BE2C (cell line): ENCODE data around the gene APBA1.

ENCODE experiments used
- DNase-seq: peaks from one replicate; pipeline ENCODE4 v3.0.0-alpha.2; 2020
- H3K27me3 ChIP-seq: fragments of 250-450 bp; sonication (Bioruptor Pico); 2 replicates; pipeline ENCODE4 v1.5.1; 2020; ENCODE audit warnings: mild to moderate bottlenecking
- H3K36me3 ChIP-seq: fragments of 250-450 bp; sonication (Bioruptor Pico); 2 replicates; pipeline ENCODE4 v1.5.1; 2020; ENCODE audit warnings: mild to moderate bottlenecking
- H3K4me1 ChIP-seq: fragments of 250-450 bp; sonication (Bioruptor Pico); 2 replicates; pipeline ENCODE4 v1.5.1; 2020
- H3K4me3 ChIP-seq: 2 replicates; pipeline ENCODE4 v1.5.1; 2011; ENCODE audit warnings: low read depth, low read length
- H3K9me3 ChIP-seq: fragments of 250-450 bp; sonication (Bioruptor Pico); 2 replicates; pipeline ENCODE4 v1.5.1; 2020
- CTCF ChIP-seq: IDR thresholded peaks from 2 replicates; pipeline ENCODE4 v1.5.1; 2012; ENCODE audit warnings: mild to moderate bottlenecking, low read depth, low read length

Gene APBA1

GRCh38 chr9:69427286-69427685 lies 244.9 kb downstream of the APBA1 start:
- no peak for TF ChIP-seq CTCF
- Histone ChIP-seq H3K27me3 (no peaks in the 10 kb centered on the region), H3K4me3 (no peak overlapping the region), H3K9me3 (no peaks in the 10 kb centered on the region), H3K4me1 (peaks cover 10% of the 10 kb centered on the region), H3K36me3 (peaks cover 11% of the 10 kb centered on the region; the same call in 1 of the 2 replicates)
- DNase-seq: no peak

DNA sequence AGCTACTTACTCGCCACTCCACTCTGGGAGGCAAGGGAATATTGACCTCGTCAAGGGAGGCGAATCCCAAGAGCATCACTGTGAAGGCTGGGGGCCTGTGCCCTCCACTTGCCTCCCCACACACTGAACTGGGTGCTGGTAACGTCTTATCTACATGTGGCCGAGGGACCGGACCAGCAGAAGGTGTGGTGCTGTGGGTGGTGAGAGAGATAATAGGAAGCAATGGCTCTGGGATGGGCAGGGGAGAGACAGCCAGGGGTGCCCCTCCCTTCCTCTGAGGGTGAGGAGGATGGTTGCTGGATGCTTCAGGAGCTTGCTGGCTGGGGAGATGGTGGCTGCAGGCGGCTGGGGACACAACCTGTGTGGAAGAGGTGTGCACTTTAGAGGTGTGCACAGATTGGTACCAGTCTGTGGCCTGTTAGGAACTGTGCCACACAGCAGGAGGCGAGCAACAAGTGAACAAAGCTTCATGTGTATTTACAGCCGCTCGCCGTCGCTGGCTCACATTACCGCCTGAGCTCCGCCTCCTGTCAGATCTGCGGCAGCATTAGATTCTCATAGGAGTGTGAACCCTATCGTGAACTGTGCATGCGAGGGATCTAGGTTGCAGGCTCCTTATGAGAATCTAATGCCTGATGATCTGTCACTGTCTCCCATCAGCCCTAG lies 246.9 kb downstream of the APBA1 start:
- Histone ChIP-seq H3K27me3 (no peaks in the 10 kb centered on the region), H3K4me1 (peaks cover 11% of the 10 kb centered on the region), H3K9me3 (no peaks in the 10 kb centered on the region), H3K36me3 (peaks cover 3% of the 10 kb centered on the region; the same call in 1 of the 2 replicates), H3K4me3 (no peak overlapping the region)
- TF ChIP-seq CTCF: no peak
- no peak for DNase-seq

- Histone ChIP-seq H3K36me3 (no peaks in the 10 kb centered on the region), H3K9me3 (peaks cover 4% of the 10 kb centered on the region), H3K27me3 (no peaks in the 10 kb centered on the region), H3K4me1 (peaks cover 11% of the 10 kb centered on the region), H3K4me3 (no peak overlapping the region)
- peak; percentile 80 for TF ChIP-seq CTCF
- DNase-seq: peak; percentile 71
Measured at GRCh38 chr9:69421908-69422801, 250.0 kb downstream of the APBA1 start.

DNA sequence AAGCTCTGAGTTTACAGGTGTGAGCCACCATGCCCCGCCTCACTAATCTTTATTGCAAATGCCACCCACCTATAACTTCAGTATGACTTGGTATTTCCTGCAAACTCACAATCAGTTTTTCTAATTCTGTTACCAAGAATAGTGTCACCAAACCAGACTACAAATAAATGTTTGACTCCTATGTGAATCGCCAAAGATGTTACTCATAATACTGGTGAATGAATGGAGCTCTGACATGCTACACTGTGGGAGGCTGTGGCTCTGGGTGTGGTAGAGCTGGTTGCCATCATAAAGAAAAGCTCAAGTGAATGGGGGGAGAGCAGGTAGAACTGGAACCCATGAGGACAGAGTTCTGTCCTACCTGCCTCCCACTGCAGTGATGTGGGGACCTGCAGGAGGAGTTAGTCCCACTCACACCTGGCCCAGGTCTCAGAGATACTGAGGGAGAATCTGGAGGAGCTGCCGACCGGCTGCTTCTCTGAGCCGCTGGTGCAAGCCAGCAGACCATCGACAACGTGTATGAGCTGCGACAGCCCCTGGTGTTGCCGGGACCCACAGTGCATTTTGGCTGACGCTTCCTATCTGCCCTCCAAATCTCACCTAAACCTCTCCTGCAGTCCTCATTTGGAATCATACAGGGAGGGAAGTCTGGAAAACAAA lies 251.4 kb downstream of the APBA1 start:
- no peaks in the 10 kb centered on the region for H3K36me3 ChIP-seq
- peaks cover 4% of the 10 kb centered on the region for H3K9me3 ChIP-seq
- no peak for DNase-seq
- H3K4me1 ChIP-seq: peaks cover 11% of the 10 kb centered on the region
- H3K4me3 ChIP-seq: no peak overlapping the region
- H3K27me3 ChIP-seq: no peaks in the 10 kb centered on the region
- TF ChIP-seq CTCF: no peak

DNA sequence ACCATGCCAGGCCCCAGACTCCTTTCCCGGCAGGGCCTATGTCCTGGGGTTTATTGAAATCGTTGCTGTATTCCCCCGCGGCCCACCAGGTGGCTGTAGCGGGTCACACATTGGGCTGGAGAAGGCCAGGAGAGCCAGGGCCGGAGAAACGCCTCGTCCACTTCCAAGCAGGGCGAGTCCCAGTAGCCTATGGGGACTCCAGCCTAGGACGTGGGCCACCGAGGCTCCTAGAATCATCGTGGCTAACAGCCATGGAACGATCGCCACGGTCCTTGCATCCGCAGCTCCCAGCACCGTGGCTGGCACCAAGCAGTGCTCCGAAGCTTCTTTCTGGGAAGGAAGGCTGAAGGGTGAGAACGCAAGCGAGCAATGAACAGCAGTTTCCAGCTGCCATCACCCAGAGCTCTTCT lies 259.4 kb downstream of the APBA1 start:
- Histone ChIP-seq H3K4me3 (no peak overlapping the region), H3K4me1 (no peaks in the 10 kb centered on the region), H3K9me3 (no peaks in the 10 kb centered on the region), H3K27me3 (no peaks in the 10 kb centered on the region), H3K36me3 (no peaks in the 10 kb centered on the region)
- peak; percentile 82 for DNase-seq
- peak; percentile 84 for TF ChIP-seq CTCF
